Measurements from ENCODE around the gene HTT.

DNA sequence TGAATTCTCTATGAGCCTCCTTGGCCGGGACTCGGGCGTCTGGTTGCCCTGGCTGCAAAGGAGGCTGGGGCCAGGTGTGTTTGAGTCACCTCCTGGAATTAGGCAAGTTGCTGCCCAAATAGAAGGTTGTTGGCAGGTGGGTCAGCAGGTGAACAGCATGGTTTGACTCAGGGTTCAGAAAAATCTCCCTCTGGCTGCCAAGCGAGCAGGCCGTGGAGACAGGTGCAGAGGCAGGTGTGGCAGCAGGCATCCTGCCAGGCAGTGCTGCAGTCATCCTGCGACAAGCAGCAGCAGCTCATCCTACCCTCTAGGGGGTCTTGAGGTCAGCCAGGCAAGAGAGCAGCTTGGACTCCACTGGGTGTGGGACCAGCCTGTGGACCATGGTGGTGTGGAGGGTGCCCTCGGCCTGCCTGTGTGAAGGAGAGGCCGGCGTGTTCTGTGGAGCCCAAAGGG, 182.6 kb downstream of the HTT start:
- TF ChIP-seq, protein P1, sequence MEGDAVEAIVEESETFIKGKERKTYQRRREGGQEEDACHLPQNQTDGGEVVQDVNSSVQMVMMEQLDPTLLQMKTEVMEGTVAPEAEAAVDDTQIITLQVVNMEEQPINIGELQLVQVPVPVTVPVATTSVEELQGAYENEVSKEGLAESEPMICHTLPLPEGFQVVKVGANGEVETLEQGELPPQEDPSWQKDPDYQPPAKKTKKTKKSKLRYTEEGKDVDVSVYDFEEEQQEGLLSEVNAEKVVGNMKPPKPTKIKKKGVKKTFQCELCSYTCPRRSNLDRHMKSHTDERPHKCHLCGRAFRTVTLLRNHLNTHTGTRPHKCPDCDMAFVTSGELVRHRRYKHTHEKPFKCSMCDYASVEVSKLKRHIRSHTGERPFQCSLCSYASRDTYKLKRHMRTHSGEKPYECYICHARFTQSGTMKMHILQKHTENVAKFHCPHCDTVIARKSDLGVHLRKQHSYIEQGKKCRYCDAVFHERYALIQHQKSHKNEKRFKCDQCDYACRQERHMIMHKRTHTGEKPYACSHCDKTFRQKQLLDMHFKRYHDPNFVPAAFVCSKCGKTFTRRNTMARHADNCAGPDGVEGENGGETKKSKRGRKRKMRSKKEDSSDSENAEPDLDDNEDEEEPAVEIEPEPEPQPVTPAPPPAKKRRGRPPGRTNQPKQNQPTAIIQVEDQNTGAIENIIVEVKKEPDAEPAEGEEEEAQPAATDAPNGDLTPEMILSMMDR (IDR thresholded peaks at IDR 0.05; ENCODE audit: insufficient read depth, low read length) = no peak
- no peak for TF ChIP-seq POLR2AphosphoS5 (IDR thresholded peaks at IDR 0.05; ENCODE audit: low read depth)
